Measurements from ENCODE around the gene DNAJA3. TPM values are rescaled to one million over a fixed set of nuclear protein-coding genes. Genes with fewer than 3 reads are reported as not detected.

The DNAJA3 gene
- total and polyA plus RNA-seq, 10 of the 15 experiments (the other 5 are each of a cell fraction or from before 2014, with no cell fraction given), result 8.4 to 141 (median 60.8) TPM

DNA sequence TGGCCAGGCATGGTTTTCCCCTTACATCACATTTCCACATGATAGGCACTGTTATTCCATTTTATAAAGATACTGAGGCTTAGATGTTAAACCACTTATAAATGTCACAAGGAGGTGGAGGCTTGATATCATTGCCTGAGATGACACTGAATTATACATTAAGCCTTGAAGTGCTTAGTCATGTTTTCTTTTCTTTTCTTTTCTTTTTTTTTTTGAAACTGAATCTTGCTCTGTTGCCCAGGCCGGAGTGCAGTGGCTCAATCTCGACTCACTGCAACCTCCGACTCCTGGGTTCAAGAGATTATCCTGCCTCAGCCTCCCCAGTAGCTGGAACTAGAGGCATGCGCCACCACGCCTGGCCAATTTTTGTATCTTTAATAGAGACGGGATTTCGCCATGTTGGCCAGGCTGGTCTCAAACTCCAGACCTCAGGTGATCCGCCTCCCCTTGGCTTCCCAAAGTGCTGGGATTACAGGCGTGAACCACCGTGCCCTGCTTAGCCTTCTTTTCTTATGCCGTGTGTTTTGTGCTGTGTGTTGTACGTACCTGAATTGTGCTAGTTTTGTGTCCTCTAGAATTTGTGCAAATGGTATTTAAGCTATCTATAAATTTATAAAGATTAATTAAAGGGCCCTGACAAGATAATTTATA lies 1.2 kb downstream of the DNAJA3 start (continued):
- TF ChIP-seq, protein P1, sequence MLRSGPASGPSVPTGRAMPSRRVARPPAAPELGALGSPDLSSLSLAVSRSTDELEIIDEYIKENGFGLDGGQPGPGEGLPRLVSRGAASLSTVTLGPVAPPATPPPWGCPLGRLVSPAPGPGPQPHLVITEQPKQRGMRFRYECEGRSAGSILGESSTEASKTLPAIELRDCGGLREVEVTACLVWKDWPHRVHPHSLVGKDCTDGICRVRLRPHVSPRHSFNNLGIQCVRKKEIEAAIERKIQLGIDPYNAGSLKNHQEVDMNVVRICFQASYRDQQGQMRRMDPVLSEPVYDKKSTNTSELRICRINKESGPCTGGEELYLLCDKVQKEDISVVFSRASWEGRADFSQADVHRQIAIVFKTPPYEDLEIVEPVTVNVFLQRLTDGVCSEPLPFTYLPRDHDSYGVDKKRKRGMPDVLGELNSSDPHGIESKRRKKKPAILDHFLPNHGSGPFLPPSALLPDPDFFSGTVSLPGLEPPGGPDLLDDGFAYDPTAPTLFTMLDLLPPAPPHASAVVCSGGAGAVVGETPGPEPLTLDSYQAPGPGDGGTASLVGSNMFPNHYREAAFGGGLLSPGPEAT (IDR thresholded peaks at IDR 0.05; ENCODE audit: low read depth), result no peak
- TF ChIP-seq EZH2 (IDR thresholded peaks at IDR 0.05; ENCODE audit: borderline replicate concordance, control insufficient read depth, low read depth, low read length), result no peak
- TF ChIP-seq, protein P2, sequence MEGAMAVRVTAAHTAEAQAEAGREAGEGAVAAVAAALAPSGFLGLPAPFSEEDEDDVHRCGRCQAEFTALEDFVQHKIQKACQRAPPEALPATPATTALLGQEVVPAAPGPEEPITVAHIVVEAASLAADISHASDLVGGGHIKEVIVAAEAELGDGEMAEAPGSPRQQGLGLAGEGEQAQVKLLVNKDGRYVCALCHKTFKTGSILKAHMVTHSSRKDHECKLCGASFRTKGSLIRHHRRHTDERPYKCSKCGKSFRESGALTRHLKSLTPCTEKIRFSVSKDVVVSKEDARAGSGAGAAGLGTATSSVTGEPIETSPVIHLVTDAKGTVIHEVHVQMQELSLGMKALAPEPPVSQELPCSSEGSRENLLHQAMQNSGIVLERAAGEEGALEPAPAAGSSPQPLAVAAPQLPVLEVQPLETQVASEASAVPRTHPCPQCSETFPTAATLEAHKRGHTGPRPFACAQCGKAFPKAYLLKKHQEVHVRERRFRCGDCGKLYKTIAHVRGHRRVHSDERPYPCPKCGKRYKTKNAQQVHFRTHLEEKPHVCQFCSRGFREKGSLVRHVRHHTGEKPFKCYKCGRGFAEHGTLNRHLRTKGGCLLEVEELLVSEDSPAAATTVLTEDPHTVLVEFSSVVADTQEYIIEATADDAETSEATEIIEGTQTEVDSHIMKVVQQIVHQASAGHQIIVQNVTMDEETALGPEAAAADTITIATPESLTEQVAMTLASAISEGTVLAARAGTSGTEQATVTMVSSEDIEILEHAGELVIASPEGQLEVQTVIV (IDR thresholded peaks at IDR 0.05; ENCODE audit: borderline replicate concordance, partially characterized antibody), result no peak
- TF ChIP-seq POLR2A (IDR thresholded peaks at IDR 0.05; ENCODE audit: low read depth, low read length), result no peak

- no peak overlapping the region for H3K27ac ChIP-seq (ENCODE audit: control insufficient read depth, insufficient read depth)
- peaks cover 33% of the 10 kb centered on the region for H3K79me2 ChIP-seq (ENCODE audit: control insufficient read depth, insufficient read depth, low read length)
- WGBS (ENCODE audit: insufficient coverage, insufficient replicate concordance, low lambda C conversion rate, missing lambda C conversion rate), result 98% methylated on average over 7 of the region's 7 CpGs
Measured at GRCh38 chr16:4428500-4428899, 2.8 kb downstream of the DNAJA3 start.

More at GRCh38 chr16:4428500-4428899, 2.8 kb downstream of the DNAJA3 start:
- Histone ChIP-seq H3K4me2 (ENCODE audit: control insufficient read depth, insufficient read depth) (peak overlapping the region; percentile 22; the same call in 1 of the 2 replicates), H3K4me1 (ENCODE audit: control insufficient read depth, insufficient read depth, low read length) (no peaks in the 10 kb centered on the region), H3K27me3 (replicated peaks in 1 of 2; ENCODE audit: control insufficient read depth in 2 of 2, insufficient read depth in 2 of 2, low read length in 1 of 2) (no peaks in the 10 kb centered on the region), H3K9ac (ENCODE audit: control insufficient read depth, insufficient read depth, low read length) (no peak overlapping the region), H3K4me3 (no peak overlapping the region), H3K9me3 (replicated peaks; ENCODE audit: control insufficient read depth, insufficient read depth, low read length) (no peaks in the 10 kb centered on the region), H2AFZ (ENCODE audit: control insufficient read depth, low read depth, low read length) (no peak overlapping the region), H4K20me1 (ENCODE audit: control insufficient read depth, insufficient read depth) (no peaks in the 10 kb centered on the region), H3K36me3 (ENCODE audit: control insufficient read depth in 2 of 2, insufficient read depth in 2 of 2, low read length in 1 of 2) (peaks cover 0 to 10% of the 10 kb centered on the region in 2 experiments; a peak in 1 of 4 replicates)
- ATAC-seq (no peak), DNase-seq (ENCODE audit: low read depth, low spot score) (no peak), FAIRE-seq (no peak)
- ChIA-PET RAD21 (ENCODE audit: unreplicated experiment) (interaction anchor here (1.0 to 3.2 kb wide), 2 partner anchors 14 to 26 kb away, joined by 3 to 9 read pairs; no protein-coding TSS in a partner anchor), CTCF (interaction anchor here (0.6 to 1.8 kb wide), 5 partner anchors 14 to 79 kb away, joined by 3 to 11 read pairs (median 3); no protein-coding TSS in a partner anchor), SMC1A (ENCODE audit: uncharacterized antibody, unreplicated experiment) (interaction anchor here (1.2 to 2.3 kb wide), 2 partner anchors 12 to 140 kb away, joined by 3 to 6 read pairs; partner anchors contain the start of gene CORO7), POLR2A (interaction anchor here (0.5 to 0.9 kb wide), 5 partner anchors 8 to 44 kb away, joined by 3 to 5 read pairs (median 3); partner anchors contain the start of gene CORO7)
- BruUV-seq (replicated peaks), result no TSS peak
- intact Hi-C loops (cut with micrococcal nuclease; ENCODE audit: unreplicated experiment), result loop anchor here (5.0 to 10.0 kb wide), 2 partner anchors 44 to 186 kb away; partner anchors contain the start of genes NMRAL1 and UBALD1
- in situ Hi-C loops (cut with MboI), result no loop called here
- TF ChIP-seq SRF (IDR thresholded peaks at IDR 0.05; ENCODE audit: low read depth in 2 of 2, low read length in 2 of 2) (no peak), HCFC1 (IDR thresholded peaks at IDR 0.05; ENCODE audit: low read length) (no peak), KDM1A (IDR thresholded peaks at IDR 0.05; ENCODE audit: borderline replicate concordance) (no peak), RFX5 (IDR thresholded peaks at IDR 0.05; ENCODE audit: low read depth, low read length) (no peak), SIX5 (IDR thresholded peaks at IDR 0.05; ENCODE audit: low read depth, low read length, severe bottlenecking) (no peak), ESRRA (IDR thresholded peaks at IDR 0.05; ENCODE audit: low read length) (no peak), IKZF2 (IDR thresholded peaks at IDR 0.05) (no peak), EP300 (IDR thresholded peaks at IDR 0.05; ENCODE audit: borderline replicate concordance in 1 of 2, control insufficient read depth in 1 of 2, low read depth in 2 of 2, low read length in 2 of 2) (no peak)

All from GM12878 (cell line).